ENCODE results near the gene RYR1.

GRCh38 chr19:38549061-38549460, 115.6 kb downstream of the RYR1 start:
- TF ChIP-seq CTCF (conservative IDR thresholded peaks at IDR 0.05; ENCODE audit: low read length) = no peak
- no peak for TF ChIP-seq EZH2phosphoT487 (IDR thresholded peaks at IDR 0.05; ENCODE audit: borderline replicate concordance, low read depth, low read length)

All from OCI-LY7 (cell line).